CD14-positive monocyte (primary cell): Measurements from ENCODE around the gene SLC7A4. TPM values are rescaled to one million over a fixed set of nuclear protein-coding genes. Genes with fewer than 3 reads are reported as not detected.
"Not testable (repeated sequence)": the region's sequence is repeated elsewhere in the genome, so short reads cannot be mapped to it uniquely, and the experiment has no call there.

ENCODE experiments used
- DNase-seq, 3 donors: peaks; one replicate each; pipeline ENCODE4 v3.0.0-alpha.2; 2011 to 2022
- H2AFZ ChIP-seq: 2 replicates; pipeline ENCODE4 v1.6.0; 2012; ENCODE audit warnings: mild to moderate bottlenecking, low read depth, low read length, inconsistent platforms; ENCODE audit not compliant: insufficient read depth, poor library complexity, severe bottlenecking
- H3K27ac ChIP-seq, 2 donors: 1 replicate in 1 of 2; 2 replicates in 1 of 2; pipeline ENCODE4 v1.5.1; 2012 to 2013; ENCODE audit warnings: low read length in 2 of 2, control low read depth in 1 of 2, inconsistent platforms in 1 of 2, low read depth in 1 of 2, mild to moderate bottlenecking in 1 of 2
- H3K27me3 ChIP-seq, 2 donors: one replicate each; pipeline versions ENCODE4 v1.6.0 to v1.6.1; 2011 to 2013; ENCODE audit warnings: low read length in 2 of 2; ENCODE audit not compliant: control insufficient read depth in 2 of 2, insufficient read depth in 2 of 2
- H3K36me3 ChIP-seq, 2 donors: replicated peaks in 1 of 2; 1 replicate in 1 of 2; 2 replicates in 1 of 2; pipeline versions ENCODE4 v1.5.1 to v1.6.1; 2012 to 2013; ENCODE audit warnings: low read length in 2 of 2, control low read depth in 1 of 2, inconsistent platforms in 1 of 2, mild to moderate bottlenecking in 1 of 2; ENCODE audit not compliant: insufficient read depth in 2 of 2, control insufficient read depth in 1 of 2
- H3K4me1 ChIP-seq, 2 donors: 1 replicate in 1 of 2; 2 replicates in 1 of 2; pipeline versions ENCODE4 v1.5.1 to v1.6.1; 2012 to 2013; ENCODE audit warnings: low read length in 2 of 2, control low read depth in 1 of 2, inconsistent platforms in 1 of 2, mild to moderate bottlenecking in 1 of 2, moderate library complexity in 1 of 2; ENCODE audit not compliant: insufficient read depth in 2 of 2, control insufficient read depth in 1 of 2
- H3K4me2 ChIP-seq: replicated peaks from 2 replicates; pipeline ENCODE3; 2012; ENCODE audit warnings: low read length, moderate library complexity, mild to moderate bottlenecking; ENCODE audit not compliant: poor library complexity, severe bottlenecking; ENCODE audit errors: extremely low read depth
- H3K4me3 ChIP-seq, 3 experiments: fragments of 200-600 bp in 1 of 3; sonication (generic) in 1 of 3; replicated peaks in 1 of 3; 1 replicate in 2 of 3; 2 replicates in 1 of 3; pipeline ENCODE4 v1.5.1; 2011 to 2013; ENCODE audit warnings: low read length in 3 of 3, mild to moderate bottlenecking in 3 of 3, control low read depth in 2 of 3, low read depth in 2 of 3, inconsistent platforms in 1 of 3, moderate library complexity in 1 of 3
- H3K79me2 ChIP-seq: 2 replicates; pipeline ENCODE4 v1.6.0; 2012; ENCODE audit warnings: mild to moderate bottlenecking, control low read depth, inconsistent platforms, low read length, moderate library complexity; ENCODE audit not compliant: insufficient read depth
- H3K9ac ChIP-seq: 2 replicates; pipeline ENCODE4 v1.6.0; 2017; ENCODE audit warnings: low read length, mild to moderate bottlenecking; ENCODE audit not compliant: insufficient read depth, poor library complexity, severe bottlenecking
- H3K9me3 ChIP-seq, 2 donors: replicated peaks in 1 of 2; 1 replicate in 1 of 2; 2 replicates in 1 of 2; pipeline versions ENCODE4 v1.5.1 to v1.6.1; 2012 to 2013; ENCODE audit warnings: low read length in 2 of 2, control low read depth in 1 of 2; ENCODE audit not compliant: control insufficient read depth in 1 of 2, insufficient read depth in 1 of 2
- H4K20me1 ChIP-seq: 2 replicates; pipeline ENCODE4 v1.6.0; 2012; ENCODE audit warnings: mild to moderate bottlenecking, low read length, control low read depth, moderate library complexity; ENCODE audit not compliant: insufficient read depth
- H3K27ac Mint-ChIP-seq, 7 donors: one replicate each; pipeline ENCODE4 v1.8.0; 2020; ENCODE audit warnings: mild to moderate bottlenecking in 7 of 7, mixed read lengths in 7 of 7, moderate library complexity in 6 of 7, inconsistent platforms in 2 of 7
- H3K27me3 Mint-ChIP-seq, 3 donors: one replicate each; pipeline ENCODE4 v1.8.0; 2021 to 2022; ENCODE audit warnings: low read depth in 3 of 3, mild to moderate bottlenecking in 3 of 3, mixed read lengths in 3 of 3, moderate library complexity in 3 of 3, inconsistent platforms in 1 of 3
- H3K36me3 Mint-ChIP-seq, 2 donors: one replicate each; pipeline ENCODE4 v1.8.0; 2020; ENCODE audit warnings: mixed read lengths in 2 of 2, inconsistent platforms in 1 of 2, mild to moderate bottlenecking in 1 of 2
- H3K4me1 Mint-ChIP-seq: one replicate; pipeline ENCODE4 v1.8.0; 2020; ENCODE audit warnings: mild to moderate bottlenecking, mixed read lengths
- H3K4me3 Mint-ChIP-seq, 2 donors: one replicate each; pipeline ENCODE4 v1.8.0; 2020; ENCODE audit warnings: mild to moderate bottlenecking in 2 of 2, mixed read lengths in 2 of 2, moderate library complexity in 1 of 2
- H3K9me3 Mint-ChIP-seq, 7 donors: one replicate each; pipeline ENCODE4 v1.8.0; 2020 to 2022; ENCODE audit warnings: mixed read lengths in 7 of 7, mild to moderate bottlenecking in 6 of 7, moderate library complexity in 6 of 7, inconsistent platforms in 2 of 7
- CTCF ChIP-seq: fragments of 200-600 bp; IDR thresholded peaks from one replicate; pipeline ENCODE4 v1.8.0; 2022; ENCODE audit warnings: antibody characterized with exemption, mild to moderate bottlenecking
- WGBS: methylation state at CpG from one replicate; pipeline ENCODE4 v1.1.5; 2013; ENCODE audit warnings: missing lambda C conversion rate; ENCODE audit not compliant: insufficient coverage; 5-methylcytosine and 5-hydroxymethylcytosine counted together
- intact Hi-C, 2 donors: fragments of 100-400 bp; cut with micrococcal nuclease; formaldehyde crosslinking; loops; one replicate each; pipeline versions ENCODE4 v1.15.0 to v1.15.1; 2023
- polyA plus RNA-seq, 3 donors: library from polyadenylated mRNA; depleted of rRNA in 1 of 3; unstranded in 2 of 3; stranded (reverse) in 1 of 3; fragments of 300-500 nt in 2 of 3; fragments of >200 nt in 1 of 3; fragmentation: Illumina TruSeq in 2 of 3; gene quantifications; 1 replicate in 2 of 3; 2 replicates in 1 of 3; pipeline ENCODE4 v1.2.3, GENCODE V29; 2012 to 2021

SLC7A4 gene
- polyA plus RNA-seq, 3 donors: not detected

- H2AFZ ChIP-seq, H3K36me3 Mint-ChIP-seq, H3K79me2 ChIP-seq, DNase-seq, H3K4me1 ChIP-seq, H3K4me3 Mint-ChIP-seq, H3K27ac Mint-ChIP-seq, H3K9me3 ChIP-seq, H3K4me2 ChIP-seq, H3K9me3 Mint-ChIP-seq, H3K27ac ChIP-seq, H3K4me3 ChIP-seq, H3K9ac ChIP-seq, H3K4me1 Mint-ChIP-seq, H3K27me3 ChIP-seq, H3K36me3 ChIP-seq, intact Hi-C loops, H4K20me1 ChIP-seq: not testable (repeated sequence)
- WGBS: 98% methylated on average over 8 of the region's 18 CpGs
- peaks cover 6 to 22% (median 10%) of the 10 kb centered on the region in 3 donors for H3K27me3 Mint-ChIP-seq
Measured at GRCh38 chr22:21061660-21062321, 29.4 kb upstream of the SLC7A4 start.

GRCh38 chr22:21060363-21060762 lies 28.0 kb upstream of the SLC7A4 start:
- H3K27ac Mint-ChIP-seq, H3K36me3 Mint-ChIP-seq, H3K4me2 ChIP-seq, intact Hi-C loops, H3K4me3 ChIP-seq, H3K4me3 Mint-ChIP-seq, H3K36me3 ChIP-seq, H3K4me1 ChIP-seq, DNase-seq, H4K20me1 ChIP-seq, H3K9me3 Mint-ChIP-seq, H2AFZ ChIP-seq, H3K27ac ChIP-seq, H3K9ac ChIP-seq, H3K79me2 ChIP-seq, H3K9me3 ChIP-seq: not testable (repeated sequence)
- WGBS: no CpG with 5 or more reads among the region's 8 CpGs
- H3K4me1 Mint-ChIP-seq: peaks cover 12% of the 10 kb centered on the region
- H3K27me3 Mint-ChIP-seq: peaks cover 10 to 34% (median 18%) of the 10 kb centered on the region in 3 donors
- peaks cover 0 to 10% of the 10 kb centered on the region in 2 donors for H3K27me3 ChIP-seq

GRCh38 chr22:21055880-21056319 lies 23.5 kb upstream of the SLC7A4 start:
- no peaks in the 10 kb centered on the region for H3K79me2 ChIP-seq
- Mint-ChIP-seq H3K27me3 (peaks cover 13 to 25% (median 15%) of the 10 kb centered on the region in 3 donors), H3K36me3 (no peaks in the 10 kb centered on the region), H3K4me1 (peaks cover 12% of the 10 kb centered on the region), H3K4me3 (peak overlapping the region in 1 of 2 donors; percentile 59), H3K9me3 (no peaks in the 10 kb centered on the region), H3K27ac (peak overlapping the region in 1 of 7 donors; percentile 9)
- no peak overlapping the region for H3K27ac ChIP-seq
- peak overlapping the region; percentile 39 for H3K4me2 ChIP-seq
- H3K9me3 ChIP-seq: no peaks in the 10 kb centered on the region
- peak overlapping the region; percentile 46 for H2AFZ ChIP-seq
- WGBS: 18% methylated on average over 4 of the region's 7 CpGs
- no peak overlapping the region for H3K4me3 ChIP-seq
- no peaks in the 10 kb centered on the region for H4K20me1 ChIP-seq
- H3K36me3 ChIP-seq: no peaks in the 10 kb centered on the region
- peak in 1 of 3 donors; percentile 10 for DNase-seq
- H3K4me1 ChIP-seq: peaks cover 4 to 8% of the 10 kb centered on the region in 2 donors
- intact Hi-C loops: no loop called here
- H3K9ac ChIP-seq: no peak overlapping the region
- H3K27me3 ChIP-seq: peaks cover 0 to 10% of the 10 kb centered on the region in 2 donors
- TF ChIP-seq CTCF: no peak
